ENCODE measurements around the gene SRPRB.

DNA sequence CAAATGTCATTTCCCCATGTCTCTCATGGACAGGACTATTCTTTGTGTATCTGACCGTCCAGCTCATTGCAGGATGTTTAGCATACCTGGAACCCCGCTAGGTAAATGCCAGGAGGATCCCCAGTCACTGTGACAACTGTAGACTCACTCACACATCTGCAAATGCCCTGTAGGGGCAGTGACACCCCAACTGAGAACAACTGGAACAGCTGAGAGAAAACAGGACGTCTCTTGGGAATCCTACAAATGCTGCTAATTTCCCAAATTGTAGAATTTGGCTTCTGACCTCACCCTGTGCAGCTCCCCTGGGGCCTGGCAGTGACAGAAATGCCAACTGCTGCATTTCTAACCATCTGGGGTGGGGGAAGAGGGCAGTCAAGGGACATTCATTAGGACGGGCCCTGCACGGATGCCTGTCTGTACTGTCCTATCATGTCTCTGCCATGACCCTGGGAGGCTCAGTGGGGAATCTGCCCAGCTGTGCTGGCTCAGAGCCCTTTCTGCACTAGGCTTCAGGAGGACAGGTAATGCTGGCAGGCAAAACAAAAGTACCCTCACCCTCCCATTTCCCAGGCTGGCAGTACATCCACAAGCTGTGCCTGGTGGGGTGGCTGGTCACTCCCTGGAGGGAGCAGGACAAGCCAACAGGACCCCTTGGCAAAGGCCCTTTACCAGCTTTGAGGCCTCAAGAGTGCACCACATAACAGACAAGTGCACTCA, 59.7 kb downstream of the SRPRB start:
- TF ChIP-seq SPI1 (IDR thresholded peaks at IDR 0.05; ENCODE audit: low read depth, low read length) (no peak), POLR2AphosphoS5 (IDR thresholded peaks at IDR 0.05; ENCODE audit: low read depth, low read length) (no peak)

Measured in GM12891 (cell line).